HG02870 (cell line): Measurements from ENCODE around the gene TBC1D16.

ENCODE experiments used
- ATAC-seq: cut with Tn5 transposase; IDR thresholded peaks from one replicate; pipeline ENCODE4 v1.9.1; 2021; ENCODE audit warnings: mild to moderate bottlenecking, moderate library complexity; ENCODE audit not compliant: unreplicated experiment

TBC1D16 gene

DNA sequence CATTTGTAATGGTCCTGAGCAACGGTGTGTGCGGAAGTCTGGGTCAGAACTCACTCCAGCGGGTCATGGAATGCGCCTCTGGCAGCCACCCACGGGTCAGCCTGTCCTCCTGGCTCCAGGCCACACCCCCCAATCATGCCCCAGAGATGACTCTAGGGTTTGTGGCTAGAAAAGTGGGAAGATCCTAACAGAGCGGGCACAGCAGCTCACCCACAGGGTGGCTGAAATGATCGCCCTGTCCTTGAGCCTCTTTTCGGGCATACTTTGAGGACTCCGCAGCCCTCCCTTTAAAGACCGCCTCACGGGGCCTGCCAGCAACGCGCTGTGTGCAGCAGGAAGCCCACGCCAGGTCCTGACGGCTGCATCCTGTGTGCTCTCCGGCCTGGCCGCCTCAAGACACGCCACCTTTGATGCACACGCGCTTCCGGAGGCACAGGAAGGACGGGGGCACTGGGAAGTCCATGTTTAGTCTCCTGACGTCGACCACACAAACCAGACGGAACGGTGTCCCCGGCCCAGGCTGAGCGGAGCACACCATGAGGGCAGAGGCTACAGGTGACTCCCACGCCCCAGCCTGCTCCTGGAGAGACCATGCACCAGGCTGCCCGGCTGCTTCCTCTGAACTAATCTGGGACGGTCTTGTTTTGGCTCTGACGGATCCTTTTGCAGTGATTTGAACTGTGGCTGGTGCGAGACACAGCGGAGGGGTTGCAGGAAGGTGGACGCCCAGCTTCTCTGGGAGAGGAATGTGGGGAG lies 92.9 kb downstream of the TBC1D16 start:
- ATAC-seq: no peak

DNA sequence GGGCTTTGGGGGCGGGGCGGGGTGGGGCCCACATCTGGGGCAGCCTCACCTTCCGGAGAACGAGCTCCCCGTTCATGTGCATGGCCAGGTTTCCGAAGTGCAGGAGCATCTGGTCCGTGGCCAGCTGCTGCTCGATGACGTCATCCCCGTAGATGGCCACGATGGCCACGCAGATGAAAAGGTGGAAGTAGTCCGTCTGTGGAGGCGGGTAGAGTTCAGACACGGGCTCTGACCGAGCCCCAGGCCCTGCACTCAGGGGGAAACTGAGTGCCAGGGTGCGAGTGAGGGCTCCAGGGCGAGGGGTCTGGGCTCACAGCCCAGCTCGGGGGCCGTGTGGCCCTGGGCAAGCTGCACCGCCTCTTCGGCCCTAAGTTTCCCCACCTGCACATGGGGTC lies 93.7 kb downstream of the TBC1D16 start:
- no peak for ATAC-seq

DNA sequence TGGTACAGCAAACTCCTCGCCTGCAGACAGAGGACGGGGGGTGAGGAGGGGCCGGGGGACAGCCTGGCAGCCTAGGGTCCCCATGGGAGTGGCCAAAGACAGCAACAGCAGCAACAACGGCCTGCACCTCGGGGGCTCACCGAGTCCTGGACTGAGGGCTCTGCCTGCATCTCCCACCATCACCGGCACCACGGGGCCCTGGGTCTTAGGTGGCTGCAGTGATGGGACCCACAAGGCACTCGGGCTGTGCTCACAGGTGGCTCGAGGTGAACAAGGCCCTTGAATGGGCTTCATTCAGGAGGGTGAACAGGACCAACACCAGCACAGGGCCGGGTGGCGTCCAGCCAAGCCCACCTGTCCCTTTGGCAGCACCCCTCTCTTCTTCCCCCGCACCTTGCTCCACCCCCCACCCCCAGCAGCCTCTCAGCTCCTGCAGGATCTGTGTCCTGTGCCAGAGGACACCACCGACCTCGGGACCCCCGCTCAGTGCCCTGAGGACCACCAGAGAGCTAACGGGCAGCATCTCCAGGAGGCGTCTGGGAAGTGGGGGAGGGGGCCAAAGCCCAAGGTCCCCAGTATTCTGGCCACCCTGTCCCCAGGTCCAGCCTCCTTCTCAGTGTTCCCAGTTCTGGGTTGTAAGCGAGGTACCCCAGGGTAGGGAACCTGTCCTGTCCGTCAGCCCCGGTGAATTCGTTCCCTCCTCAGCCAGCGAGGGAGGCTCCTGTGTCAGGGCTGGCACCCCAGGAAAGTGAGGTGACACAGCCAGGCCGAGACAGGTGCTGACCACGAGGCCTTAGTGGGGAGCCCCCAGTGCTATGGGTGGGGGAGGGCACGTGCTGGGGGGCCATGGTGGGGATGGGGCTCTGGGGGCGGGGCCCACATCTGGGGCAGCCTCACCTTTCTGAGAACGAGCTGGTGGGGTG lies 94.3 kb downstream of the TBC1D16 start:
- no peak for ATAC-seq

DNA sequence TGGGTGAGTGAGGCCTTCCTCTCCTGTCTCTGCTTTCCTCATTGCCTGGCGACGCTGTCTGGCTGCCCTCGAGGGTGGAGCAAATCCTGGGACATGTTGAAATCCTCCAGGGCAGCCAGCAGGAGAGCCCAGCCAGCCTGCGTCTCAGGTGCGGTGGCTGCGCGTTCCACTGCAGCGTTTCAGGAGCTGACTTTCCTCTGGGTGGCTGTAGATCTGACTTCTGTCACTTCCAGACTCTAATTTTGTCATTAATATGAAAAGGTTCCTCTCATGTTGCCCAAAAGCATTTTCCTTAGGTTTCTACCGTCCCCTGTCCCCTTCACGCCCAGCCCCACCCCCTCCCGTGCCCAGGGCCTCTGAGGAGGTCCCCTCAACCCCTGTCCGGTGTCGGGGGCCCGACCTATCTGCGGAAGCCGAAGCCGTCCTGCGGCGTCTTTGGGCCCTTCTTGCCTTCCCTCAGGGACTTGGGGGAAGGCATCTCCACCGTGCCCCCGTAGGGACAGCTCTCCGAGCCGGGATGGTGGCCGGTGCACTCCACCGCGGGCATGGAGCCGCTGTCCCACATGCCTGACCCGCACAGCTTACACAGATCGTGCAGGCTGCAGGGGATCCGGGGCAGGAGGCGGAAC lies 95.1 kb downstream of the TBC1D16 start:
- ATAC-seq: no peak

DNA sequence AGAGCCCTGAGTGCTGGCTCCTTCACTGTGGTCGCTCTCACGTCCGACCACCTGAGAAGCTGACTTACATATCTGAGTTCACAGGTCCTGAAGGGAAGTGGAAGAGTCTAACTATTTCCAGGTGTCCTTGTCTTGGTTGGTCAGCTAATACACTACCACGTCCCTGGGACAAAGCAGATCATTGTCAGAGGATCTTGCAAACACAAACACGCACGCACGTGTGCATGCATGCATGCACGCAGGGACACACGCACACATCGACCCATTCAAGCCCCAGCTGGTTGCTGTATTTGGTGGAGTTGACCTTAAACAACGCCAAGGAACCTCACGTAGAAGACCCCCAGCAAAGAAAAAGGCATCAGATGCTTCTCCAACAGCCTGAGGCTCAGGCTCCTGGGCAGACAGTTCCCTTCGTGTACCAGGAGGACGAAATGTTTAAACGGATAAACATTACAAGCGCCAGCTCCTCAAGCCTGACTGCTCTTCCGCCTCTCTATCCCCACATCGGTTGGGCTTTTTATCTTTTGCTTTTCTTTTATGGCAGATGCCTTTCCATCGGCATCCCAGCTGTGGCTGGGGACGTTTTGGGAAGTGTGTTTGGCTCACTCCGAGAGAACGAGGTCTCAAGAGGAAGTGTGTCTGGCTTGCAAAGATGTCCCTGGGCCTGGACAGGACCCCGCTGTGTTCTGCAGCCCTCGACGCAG lies 95.8 kb downstream of the TBC1D16 start:
- no peak for ATAC-seq

DNA sequence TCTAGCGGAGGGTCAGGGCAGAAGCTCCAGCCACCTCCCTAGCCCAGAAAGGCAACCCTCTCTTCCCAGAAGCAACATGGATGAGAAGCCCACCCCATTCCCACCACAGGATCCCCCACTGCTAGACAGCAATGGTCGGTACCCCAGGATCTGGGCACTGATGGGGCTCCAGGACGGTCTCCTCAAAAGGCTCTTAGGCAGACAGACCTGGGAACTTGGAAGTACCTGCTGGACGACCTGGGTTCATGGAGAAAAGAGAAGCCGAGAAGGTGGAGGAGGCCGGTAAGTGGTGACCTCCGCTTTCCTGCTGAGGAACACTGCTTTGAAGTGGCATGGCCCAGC lies 96.6 kb downstream of the TBC1D16 start:
- ATAC-seq: no peak

DNA sequence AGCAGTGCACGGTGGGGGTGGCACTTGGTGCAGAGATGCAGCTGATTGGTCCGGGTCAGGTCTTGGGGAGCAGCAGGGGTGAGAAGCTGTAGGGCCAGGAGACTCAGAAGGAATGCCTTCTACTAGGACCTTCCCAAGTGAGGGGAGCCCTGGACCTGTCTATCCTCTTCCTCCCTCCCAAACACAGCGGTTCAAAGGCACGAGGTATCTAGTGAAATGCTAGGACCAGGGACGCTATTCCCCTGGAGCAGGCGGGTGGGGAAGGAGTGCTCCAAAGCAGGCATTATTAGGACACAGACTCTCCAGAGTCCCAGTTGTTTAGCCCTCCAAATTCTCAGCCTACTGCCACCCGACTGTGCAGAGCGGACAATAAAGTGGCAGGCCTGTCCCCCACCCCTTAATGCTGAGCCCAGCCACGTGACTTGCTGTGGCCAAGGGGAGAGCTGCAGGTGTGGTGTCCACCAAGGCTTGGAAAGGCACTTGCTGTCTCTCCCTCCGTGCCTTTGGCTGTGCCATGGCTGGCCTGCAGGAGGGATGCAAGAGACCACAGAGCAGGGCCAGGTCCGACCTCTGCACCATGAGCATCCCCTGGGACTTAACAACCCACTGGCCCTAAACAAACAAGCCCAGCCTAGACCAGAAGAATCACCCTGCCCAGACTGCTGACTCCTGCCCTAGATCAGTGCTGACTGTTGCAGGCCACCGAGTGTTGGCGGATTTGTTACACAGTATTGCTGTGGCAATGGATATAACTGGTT lies 97.2 kb downstream of the TBC1D16 start:
- no peak for ATAC-seq

DNA sequence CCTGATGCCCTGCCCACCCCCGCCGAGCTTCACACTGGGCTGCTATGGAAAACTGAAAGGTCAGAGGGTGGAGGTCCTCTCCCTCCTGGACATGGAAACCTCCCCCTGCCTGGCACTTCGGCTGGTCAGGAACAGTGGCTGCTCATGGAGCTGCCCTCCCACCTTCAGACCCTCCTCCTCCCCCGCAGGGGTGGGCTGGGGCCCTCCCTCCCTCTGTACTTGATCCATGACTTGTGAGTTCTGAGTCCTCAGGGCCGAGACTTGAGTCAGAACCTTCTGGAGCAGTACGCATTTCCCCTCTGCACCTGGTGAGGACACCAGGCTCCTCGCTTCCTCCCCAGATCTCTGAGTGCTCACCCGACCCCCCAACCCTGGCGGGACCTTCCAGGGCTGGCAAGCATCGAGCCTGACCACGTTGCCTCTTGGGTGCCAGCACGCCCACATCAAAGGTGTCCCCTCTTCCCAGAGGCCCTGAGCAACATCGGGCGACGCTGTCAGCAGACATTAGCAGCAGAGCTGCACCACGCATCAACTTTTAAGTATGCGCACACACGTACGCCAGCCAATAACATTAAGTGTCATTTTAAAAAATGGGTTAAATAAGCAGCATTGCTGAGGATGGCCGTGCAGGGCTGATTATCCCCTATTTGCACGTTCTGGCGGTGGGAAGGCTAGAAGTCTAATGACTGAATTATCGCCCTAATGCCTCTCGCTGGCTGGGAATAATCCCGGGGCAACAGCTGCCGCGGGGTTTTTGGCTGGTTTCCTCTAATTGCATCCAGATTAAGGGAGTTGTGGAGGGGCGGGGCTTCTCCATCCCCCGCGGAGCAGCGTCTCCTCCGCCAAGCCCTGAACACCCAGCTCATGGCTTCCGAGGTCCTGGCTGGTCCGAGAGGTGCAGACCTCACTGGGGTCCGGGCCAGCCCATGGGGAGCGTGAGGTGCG lies 98.0 kb downstream of the TBC1D16 start:
- ATAC-seq: no peak

DNA sequence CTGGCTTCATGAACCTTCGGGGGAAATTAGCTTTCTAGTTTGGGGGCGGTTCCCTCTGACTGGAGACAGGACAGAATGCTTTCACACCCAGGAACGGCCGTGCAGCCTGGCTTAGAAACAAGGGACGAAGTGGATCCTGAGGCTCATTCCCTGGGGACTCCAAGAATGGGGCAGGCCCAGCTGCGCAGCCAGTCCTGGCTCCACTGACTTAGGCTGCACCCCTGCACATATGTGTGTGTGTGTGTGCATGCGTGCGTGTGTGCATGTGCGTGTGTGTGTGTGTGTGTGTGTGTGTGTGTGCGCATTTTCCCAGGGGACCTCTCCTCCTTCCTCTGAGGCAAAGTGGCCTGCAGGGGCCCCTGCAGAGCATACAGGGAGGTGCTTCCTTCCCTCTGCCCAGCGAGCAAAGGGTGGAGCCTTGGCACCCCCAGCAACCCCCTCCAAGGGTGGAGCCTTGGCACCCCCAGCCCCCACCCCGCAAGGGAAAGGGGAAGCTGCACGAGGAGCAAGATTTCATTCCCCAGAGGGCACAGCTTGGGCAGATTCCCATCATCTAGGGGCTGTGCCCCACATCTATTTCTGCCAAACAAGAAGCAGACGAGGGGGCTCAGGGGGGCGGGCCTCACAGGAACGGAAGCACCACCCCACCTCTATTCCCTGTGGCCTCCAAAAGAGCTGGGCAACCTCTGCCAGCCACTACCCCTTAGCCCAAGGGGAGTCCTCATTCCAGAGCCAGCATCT lies 98.9 kb downstream of the TBC1D16 start:
- ATAC-seq: no peak

DNA sequence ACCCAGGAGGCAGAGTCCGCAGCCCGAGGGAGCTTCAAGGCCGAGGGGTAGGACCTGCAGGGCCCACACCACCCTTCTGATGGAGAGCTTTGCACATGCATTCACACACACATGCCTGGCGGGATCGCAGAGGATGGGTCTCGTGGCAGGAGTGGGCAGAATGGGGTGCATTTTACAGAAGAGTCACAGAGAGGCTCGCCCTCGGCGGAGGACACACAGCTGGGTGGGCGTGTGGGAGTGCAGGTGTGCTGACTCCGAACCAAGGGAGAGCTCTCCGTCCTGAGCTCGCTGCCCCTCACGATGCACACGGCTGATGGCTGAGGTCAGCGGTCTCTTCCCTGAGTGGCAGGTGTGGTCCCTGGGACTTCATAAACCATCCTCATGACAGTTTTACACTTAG lies 99.6 kb downstream of the TBC1D16 start:
- ATAC-seq: no peak

DNA sequence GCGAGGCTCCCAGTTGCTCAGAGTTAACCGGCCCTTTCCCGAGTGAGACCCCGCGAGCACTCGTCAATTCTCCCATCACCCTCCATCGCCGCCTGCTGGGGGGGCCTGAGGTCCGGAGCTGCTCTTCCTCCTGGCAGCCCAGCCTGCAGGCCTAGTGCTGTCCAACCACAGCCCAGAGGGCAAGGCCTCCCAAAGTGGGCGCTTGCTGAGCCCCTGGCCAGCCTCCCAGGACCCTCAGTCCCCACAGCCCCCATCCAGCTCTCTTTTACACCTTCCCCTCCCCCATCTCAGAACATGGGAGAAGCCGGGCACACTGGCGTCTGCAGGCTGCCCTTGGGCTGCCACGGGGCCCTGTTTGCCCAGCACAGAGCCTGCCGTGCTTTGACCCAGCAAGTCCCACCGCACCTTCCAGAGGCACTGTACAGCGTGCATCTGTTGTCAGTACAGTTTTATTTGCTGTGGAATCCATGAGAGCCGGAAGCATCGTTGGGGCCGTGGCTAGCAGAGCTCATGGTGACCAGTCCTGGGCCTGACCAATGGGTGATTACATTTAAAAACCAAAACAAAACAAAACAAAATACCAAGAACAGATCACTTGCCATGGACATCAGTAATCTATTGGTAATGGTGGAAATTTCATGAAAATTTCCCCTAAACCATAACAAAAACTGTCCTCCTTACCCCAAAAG lies 100.3 kb downstream of the TBC1D16 start:
- no peak for ATAC-seq

DNA sequence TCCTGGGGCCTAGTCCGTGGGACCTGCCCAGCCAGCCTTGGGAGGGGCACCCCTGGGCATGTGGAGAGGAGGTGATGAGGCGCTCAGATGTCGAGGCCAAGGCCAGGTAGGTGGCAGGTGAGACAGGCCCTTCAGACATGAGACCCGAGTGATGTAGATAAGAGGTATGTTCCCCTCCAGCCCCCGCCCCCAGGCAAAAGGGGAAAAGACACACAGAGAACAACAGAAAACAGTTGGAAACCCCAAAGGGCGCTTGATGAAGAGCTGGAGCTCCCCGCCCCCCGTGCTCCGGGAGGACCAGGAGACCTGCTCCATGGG lies 101.1 kb downstream of the TBC1D16 start:
- no peak for ATAC-seq

DNA sequence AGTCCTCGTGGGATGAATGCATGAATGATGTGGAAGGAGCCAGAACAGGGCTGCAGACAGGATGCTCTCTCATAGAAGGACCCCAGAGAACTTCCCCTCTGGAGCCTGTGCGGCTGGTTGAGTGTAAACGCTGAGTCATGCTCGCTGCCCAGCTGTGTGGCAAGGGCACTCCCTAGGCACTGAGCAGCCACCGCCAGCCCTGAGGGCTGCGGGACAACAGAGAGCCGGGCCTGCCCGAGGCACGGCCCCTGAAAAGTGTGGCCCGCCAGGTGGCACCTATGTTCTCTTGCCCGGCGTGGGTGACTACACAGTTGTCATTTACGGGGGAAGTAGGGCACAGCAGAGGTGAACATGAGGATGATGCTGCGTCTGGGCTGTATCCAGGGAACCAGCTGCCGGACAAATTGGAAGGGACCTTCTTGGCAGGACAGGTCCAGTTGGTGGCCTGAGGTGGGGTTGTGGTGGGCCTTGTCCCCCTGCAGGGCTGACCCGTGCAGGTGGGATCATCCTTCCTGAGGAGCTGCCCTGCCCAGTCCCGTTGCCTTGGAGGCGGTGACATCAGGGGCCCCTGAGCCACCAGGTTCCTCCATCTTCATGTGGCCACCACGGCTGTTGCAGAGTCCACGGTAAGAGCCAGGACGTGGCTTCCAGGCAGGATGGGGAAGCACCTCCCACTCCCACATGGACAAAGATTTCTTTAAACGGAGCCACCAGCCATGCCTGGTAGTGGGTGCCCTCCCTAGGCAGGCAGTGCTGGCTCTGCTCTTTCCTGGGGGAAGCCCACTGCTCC lies 101.6 kb downstream of the TBC1D16 start:
- no peak for ATAC-seq

DNA sequence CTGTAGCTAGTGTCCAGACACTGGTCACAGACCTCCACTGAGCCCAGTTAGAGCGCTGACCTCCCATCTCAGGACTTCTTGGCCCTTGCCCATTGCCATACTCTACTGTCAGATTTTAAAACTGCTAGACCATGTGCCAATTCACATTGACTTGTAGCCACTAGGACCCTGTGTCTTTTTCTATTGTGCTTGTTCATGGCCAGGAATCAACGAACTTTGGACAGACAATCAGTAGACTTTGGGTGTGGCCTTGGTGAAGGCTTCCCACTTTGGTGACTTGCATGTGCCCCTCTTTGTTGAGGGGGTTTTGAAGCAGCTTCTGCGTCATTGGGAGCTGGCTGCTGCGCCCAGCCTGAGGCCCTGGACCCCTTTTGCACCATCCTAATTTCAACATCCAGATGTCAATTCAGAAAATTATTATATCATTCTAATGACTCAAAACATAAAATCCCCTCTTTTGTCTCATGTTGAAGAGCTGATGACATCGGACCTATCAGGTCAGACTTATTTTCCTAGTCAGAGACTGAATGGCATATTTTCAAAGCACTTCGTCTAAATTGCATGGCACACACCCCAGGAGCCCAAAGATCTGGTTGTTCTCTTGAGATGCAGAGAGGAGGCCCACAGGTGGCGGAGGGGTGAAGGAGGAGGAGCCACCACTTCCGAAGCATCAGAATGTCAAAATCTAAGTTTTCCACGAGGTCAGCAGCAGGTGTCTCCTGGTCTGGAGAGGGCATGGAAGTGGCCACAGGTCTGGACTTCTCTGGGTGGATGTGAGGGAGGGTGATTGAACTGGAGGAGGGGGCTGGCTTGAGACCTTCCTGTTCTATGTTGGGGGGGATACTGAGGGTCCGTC lies 103.0 kb downstream of the TBC1D16 start:
- ATAC-seq: no peak

DNA sequence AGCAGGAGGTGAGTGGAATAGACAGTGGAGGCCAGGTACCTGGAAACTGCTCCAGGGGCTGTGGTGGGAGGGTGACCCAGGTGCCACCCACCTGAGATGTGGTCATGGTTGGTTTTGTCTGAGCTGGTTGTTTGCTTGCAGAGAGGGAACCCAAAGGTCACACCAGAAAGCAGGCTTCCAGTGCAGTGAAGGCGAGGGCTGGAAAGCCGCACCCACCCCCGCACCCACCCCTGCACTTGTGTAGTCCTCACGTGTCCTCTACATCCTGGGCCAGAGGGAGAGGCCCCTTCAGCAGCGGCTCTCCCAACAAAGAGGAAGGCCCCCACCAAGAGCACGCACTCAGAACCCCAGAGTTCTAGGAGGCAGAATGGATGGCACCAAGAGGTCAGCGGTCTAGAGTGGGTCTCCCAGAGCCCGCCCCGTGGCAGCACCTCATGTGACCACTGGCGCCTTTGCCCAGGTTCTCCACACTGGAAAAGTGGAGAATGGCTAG lies 103.8 kb downstream of the TBC1D16 start:
- no peak for ATAC-seq
